ENCODE measurements around the gene ZGLP1. TPM values are rescaled to one million over a fixed set of nuclear protein-coding genes. Genes with fewer than 3 reads are reported as not detected.
"Not testable (repeated sequence)": the region's sequence is repeated elsewhere in the genome, so short reads cannot be mapped to it uniquely, and the experiment has no call there.

ZGLP1 gene
- total RNA-seq, 1 donor from 2014 or later: 0.35 TPM

GRCh38 chr19:10288662-10289166 is 20.9 kb downstream of the ZGLP1 start:
- no peak for TF ChIP-seq CTCF (conservative IDR thresholded peaks at IDR 0.05; ENCODE audit: low read depth, low read length)
- no peak for DNase-seq (ENCODE audit: low read depth)
- H3K4me3 ChIP-seq (ENCODE audit: low read depth, low read length): peak overlapping the region; percentile 20

GRCh38 chr19:10286803-10287737 is 22.5 kb downstream of the ZGLP1 start, which contains the start of gene ICAM4:
TSS of gene ICAM4 (plus strand) at chr19:10286955. CDS start at chr19:10287013, 58 bp downstream.
- DNase-seq (ENCODE audit: low read depth): no peak
- H3K4me3 ChIP-seq (ENCODE audit: low read depth, low read length): no peak within 1 kb of the TSS
- no peak for TF ChIP-seq CTCF (conservative IDR thresholded peaks at IDR 0.05; ENCODE audit: low read depth, low read length)

- H3K4me3 ChIP-seq (ENCODE audit: low read depth, low read length): no peak overlapping the region
- DNase-seq (ENCODE audit: low read depth): no peak
- no peak for TF ChIP-seq CTCF (conservative IDR thresholded peaks at IDR 0.05; ENCODE audit: low read depth, low read length)
These were observed 24.2 kb downstream of the ZGLP1 start for GRCh38 chr19:10285393-10285792.

GRCh38 chr19:10284960-10285278 is 24.7 kb downstream of the ZGLP1 start:
- DNase-seq (ENCODE audit: low read depth): no peak
- no peak overlapping the region for H3K4me3 ChIP-seq (ENCODE audit: low read depth, low read length)
- TF ChIP-seq CTCF (conservative IDR thresholded peaks at IDR 0.05; ENCODE audit: low read depth, low read length): no peak

GRCh38 chr19:10284065-10284959 is 25.3 kb downstream of the ZGLP1 start:
- no peak for TF ChIP-seq CTCF (conservative IDR thresholded peaks at IDR 0.05; ENCODE audit: low read depth, low read length)
- H3K4me3 ChIP-seq (ENCODE audit: low read depth, low read length): no peak overlapping the region
- DNase-seq (ENCODE audit: low read depth): no peak

- H3K4me3 ChIP-seq (ENCODE audit: low read depth, low read length): no peak overlapping the region
- no peak for DNase-seq (ENCODE audit: low read depth)
- no peak for TF ChIP-seq CTCF (conservative IDR thresholded peaks at IDR 0.05; ENCODE audit: low read depth, low read length)
These were observed 26.1 kb downstream of the ZGLP1 start for GRCh38 chr19:10283301-10284064.

- DNase-seq (ENCODE audit: low read depth): not testable (repeated sequence)
These were observed 27.6 kb downstream of the ZGLP1 start for GRCh38 chr19:10282043-10282442.

More at GRCh38 chr19:10282043-10282442, 27.6 kb downstream of the ZGLP1 start:
- H3K4me3 ChIP-seq (ENCODE audit: low read depth, low read length): not testable (repeated sequence)

All from epithelial cell of proximal tubule (primary cell).